ENCODE measurements around the gene RYR3.

GRCh38 chr15:33584797-33585196 is 274.0 kb downstream of the RYR3 start:
- TF ChIP-seq, protein P1, sequence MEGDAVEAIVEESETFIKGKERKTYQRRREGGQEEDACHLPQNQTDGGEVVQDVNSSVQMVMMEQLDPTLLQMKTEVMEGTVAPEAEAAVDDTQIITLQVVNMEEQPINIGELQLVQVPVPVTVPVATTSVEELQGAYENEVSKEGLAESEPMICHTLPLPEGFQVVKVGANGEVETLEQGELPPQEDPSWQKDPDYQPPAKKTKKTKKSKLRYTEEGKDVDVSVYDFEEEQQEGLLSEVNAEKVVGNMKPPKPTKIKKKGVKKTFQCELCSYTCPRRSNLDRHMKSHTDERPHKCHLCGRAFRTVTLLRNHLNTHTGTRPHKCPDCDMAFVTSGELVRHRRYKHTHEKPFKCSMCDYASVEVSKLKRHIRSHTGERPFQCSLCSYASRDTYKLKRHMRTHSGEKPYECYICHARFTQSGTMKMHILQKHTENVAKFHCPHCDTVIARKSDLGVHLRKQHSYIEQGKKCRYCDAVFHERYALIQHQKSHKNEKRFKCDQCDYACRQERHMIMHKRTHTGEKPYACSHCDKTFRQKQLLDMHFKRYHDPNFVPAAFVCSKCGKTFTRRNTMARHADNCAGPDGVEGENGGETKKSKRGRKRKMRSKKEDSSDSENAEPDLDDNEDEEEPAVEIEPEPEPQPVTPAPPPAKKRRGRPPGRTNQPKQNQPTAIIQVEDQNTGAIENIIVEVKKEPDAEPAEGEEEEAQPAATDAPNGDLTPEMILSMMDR (conservative IDR thresholded peaks at IDR 0.05; ENCODE audit: low read depth, low read length) = no peak
- TF ChIP-seq EZH2 (IDR thresholded peaks at IDR 0.05; ENCODE audit: borderline replicate concordance, low read depth, low read length, poor library complexity, severe bottlenecking) = no peak

All from A673 (cell line).